AG20443 (cell line): Measurements from ENCODE around the gene ANAPC1.
"Not testable (repeated sequence)": the region's sequence is repeated elsewhere in the genome, so short reads cannot be mapped to it uniquely, and the experiment has no call there.

Experiments used
- DNase-seq: peaks from one replicate; pipeline ENCODE4 v3.0.0; 2012; ENCODE audit warnings: low spot score, mixed read lengths

ANAPC1 gene

GRCh38 chr2:111883661-111884591 lies at the start of gene ANAPC1:
TSS of gene ANAPC1 (minus strand) at chr2:111884193. CDS start at chr2:111880825, 3,368 bp downstream.
- peak; percentile 97 for DNase-seq

- DNase-seq: no peak
These were observed 48.9 kb upstream of the ANAPC1 start for GRCh38 chr2:111932841-111933291.

- peak; percentile 50 for DNase-seq
These were observed 46.9 kb upstream of the ANAPC1 start for GRCh38 chr2:111930875-111931274.

GRCh38 chr2:111930409-111930808 lies 46.4 kb upstream of the ANAPC1 start:
- DNase-seq: no peak

GRCh38 chr2:111927723-111928122 lies 43.7 kb upstream of the ANAPC1 start:
- no peak for DNase-seq

- no peak for DNase-seq
These were observed 40.7 kb upstream of the ANAPC1 start for GRCh38 chr2:111924617-111925107.

GRCh38 chr2:111923276-111923804 lies 39.3 kb upstream of the ANAPC1 start:
- DNase-seq: no peak

- no peak for DNase-seq
These were observed 36.0 kb upstream of the ANAPC1 start for GRCh38 chr2:111919794-111920608.

GRCh38 chr2:111919365-111919764 lies 35.4 kb upstream of the ANAPC1 start:
- no peak for DNase-seq

- peak; percentile 44 for DNase-seq
These were observed 34.4 kb upstream of the ANAPC1 start for GRCh38 chr2:111918383-111918806.

- DNase-seq: no peak
These were observed 33.1 kb upstream of the ANAPC1 start for GRCh38 chr2:111917106-111917505.

GRCh38 chr2:111912547-111912946 lies 28.6 kb upstream of the ANAPC1 start:
- DNase-seq: no peak

- DNase-seq: not testable (repeated sequence)
These were observed 27.4 kb upstream of the ANAPC1 start for GRCh38 chr2:111911295-111911977.

- DNase-seq: no peak
These were observed 26.8 kb upstream of the ANAPC1 start for GRCh38 chr2:111910609-111911277.

GRCh38 chr2:111909997-111910396 lies 26.0 kb upstream of the ANAPC1 start:
- not testable (repeated sequence) for DNase-seq

GRCh38 chr2:111909079-111909478 lies 25.1 kb upstream of the ANAPC1 start:
- DNase-seq: no peak

- DNase-seq: no peak
These were observed 24.6 kb upstream of the ANAPC1 start for GRCh38 chr2:111908578-111908977.

- no peak for DNase-seq
These were observed 22.2 kb upstream of the ANAPC1 start for GRCh38 chr2:111905990-111906735.

- DNase-seq: not testable (repeated sequence)
These were observed 21.5 kb upstream of the ANAPC1 start for GRCh38 chr2:111905475-111905869.

- peak; percentile 3 for DNase-seq
These were observed 20.9 kb upstream of the ANAPC1 start for GRCh38 chr2:111904726-111905474.
